GM13977 (cell line): ENCODE results near the gene COL8A1.

Experiments used
- DNase-seq: peaks from one replicate; pipeline ENCODE4 v3.0.0; 2012; ENCODE audit warnings: low spot score
- CTCF ChIP-seq: IDR thresholded peaks from 2 replicates; pipeline ENCODE4 v1.5.1; 2012; ENCODE audit warnings: mild to moderate bottlenecking, control low read depth; ENCODE audit not compliant: insufficient read depth; ENCODE audit errors: extremely low read depth, missing control alignments
- in situ Hi-C: fragments of 300-500 bp; cut with MboI; formaldehyde crosslinking; loops from one replicate; pipeline ENCODE4 v1.12.0; 2022; ENCODE audit warnings: low sequenced_read_pairs, low pct_unique_long_range_greater_than_20kb, mixed read lengths, inconsistent platforms; ENCODE audit not compliant: unreplicated experiment

The COL8A1 gene

GRCh38 chr3:99678023-99678422, 39.6 kb downstream of the COL8A1 start:
- DNase-seq = no peak
- in situ Hi-C loops = no loop called here
- no peak for TF ChIP-seq CTCF

DNA sequence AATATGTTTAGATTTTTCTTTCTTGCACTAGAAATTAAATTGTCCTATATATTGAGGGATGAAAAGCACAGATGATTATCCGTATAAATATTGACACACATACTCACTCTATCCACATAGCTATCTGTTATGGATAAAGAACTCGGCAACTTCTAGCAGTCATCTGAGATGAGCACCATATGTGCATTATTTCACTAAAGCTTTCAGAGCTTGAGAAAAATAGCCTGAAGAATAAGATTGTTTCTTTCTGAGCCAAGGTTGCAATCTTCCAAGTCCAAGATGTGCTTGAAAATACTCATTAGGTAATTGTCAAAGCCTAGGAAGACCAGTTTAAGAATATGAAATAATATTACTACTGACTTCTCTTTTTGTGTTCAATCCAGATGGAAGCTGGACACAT, 40.5 kb downstream of the COL8A1 start:
- in situ Hi-C loops = no loop called here
- no peak for DNase-seq
- TF ChIP-seq CTCF = no peak

GRCh38 chr3:99681512-99681911, 43.1 kb downstream of the COL8A1 start:
- in situ Hi-C loops = no loop called here
- no peak for TF ChIP-seq CTCF

DNA sequence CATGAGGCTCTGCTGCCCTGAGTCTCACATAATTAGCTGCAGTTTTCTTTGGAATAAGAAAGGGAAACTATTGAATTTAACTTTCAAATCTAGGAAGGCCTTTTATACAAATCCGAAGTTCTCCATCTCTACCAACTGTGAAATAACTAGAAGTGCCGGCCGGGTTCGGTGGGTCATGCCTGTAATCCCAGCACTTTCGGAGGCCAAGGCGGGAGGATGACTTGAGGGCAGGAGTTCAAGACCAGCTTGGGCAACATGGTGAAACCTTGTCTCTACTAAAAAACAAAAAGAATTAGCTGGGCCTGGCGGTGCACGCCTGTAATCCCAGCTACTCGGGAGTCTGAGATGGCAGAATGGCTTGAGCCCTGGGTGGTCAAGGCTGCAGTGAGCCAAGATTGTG, 43.6 kb downstream of the COL8A1 start:
- TF ChIP-seq CTCF = no peak
- in situ Hi-C loops = no loop called here
- DNase-seq = no peak

More at GRCh38 chr3:99681512-99681911, 43.1 kb downstream of the COL8A1 start:
- DNase-seq = no peak

DNA sequence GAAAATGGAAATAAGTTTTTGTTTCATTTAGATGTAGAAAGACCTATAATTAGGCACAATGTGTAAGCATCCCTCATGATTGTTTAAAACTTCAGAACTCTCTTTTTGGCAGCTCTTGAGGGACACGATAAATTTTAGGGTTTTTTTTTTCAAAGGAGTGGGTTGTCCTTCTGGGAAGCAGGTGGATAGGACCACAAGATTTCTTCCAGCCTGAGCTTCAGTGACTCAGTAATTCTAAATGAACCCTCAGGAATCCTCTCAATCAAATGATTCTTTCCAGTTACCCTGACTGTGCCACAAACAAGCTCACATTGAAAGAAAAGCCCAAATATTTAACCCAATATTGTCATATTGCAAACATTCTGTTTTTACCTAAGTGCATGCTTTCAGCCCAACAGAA, 45.1 kb downstream of the COL8A1 start:
- DNase-seq = no peak
- in situ Hi-C loops = no loop called here
- TF ChIP-seq CTCF = no peak

GRCh38 chr3:99683876-99684275, 45.5 kb downstream of the COL8A1 start:
- no peak for DNase-seq
- in situ Hi-C loops = no loop called here
- no peak for TF ChIP-seq CTCF

GRCh38 chr3:99684644-99685043, 46.2 kb downstream of the COL8A1 start:
- no peak for DNase-seq
- in situ Hi-C loops = no loop called here
- no peak for TF ChIP-seq CTCF
